COR-L47 (cell line): ENCODE results near the gene KCNJ5.

Source experiments
- DNase-seq: peaks from one replicate; lab custom pipeline; 2025; lab: John Stamatoyannopoulos, UW

Gene KCNJ5

DNA sequence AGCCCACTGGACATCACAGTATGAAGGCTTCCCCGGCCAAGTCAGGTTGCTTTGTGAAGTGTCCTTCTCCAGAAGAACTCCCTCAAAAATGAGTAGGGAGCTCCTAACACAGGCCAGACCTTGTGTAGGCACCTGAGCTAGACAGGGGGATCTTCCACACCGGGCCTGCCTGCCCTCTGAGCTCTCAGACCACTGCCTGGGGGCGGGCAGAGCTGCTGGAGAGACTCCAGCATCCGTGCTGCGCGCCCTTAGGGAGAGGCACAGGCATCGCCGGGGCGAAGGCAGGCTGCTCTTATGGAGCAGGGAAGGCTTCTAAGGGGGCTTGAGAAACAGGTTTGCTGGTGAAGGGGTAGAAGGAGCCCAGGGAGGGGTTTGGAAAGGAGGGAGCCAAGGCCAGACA, 4.4 kb downstream of the KCNJ5 start:
- no peak for DNase-seq

DNA sequence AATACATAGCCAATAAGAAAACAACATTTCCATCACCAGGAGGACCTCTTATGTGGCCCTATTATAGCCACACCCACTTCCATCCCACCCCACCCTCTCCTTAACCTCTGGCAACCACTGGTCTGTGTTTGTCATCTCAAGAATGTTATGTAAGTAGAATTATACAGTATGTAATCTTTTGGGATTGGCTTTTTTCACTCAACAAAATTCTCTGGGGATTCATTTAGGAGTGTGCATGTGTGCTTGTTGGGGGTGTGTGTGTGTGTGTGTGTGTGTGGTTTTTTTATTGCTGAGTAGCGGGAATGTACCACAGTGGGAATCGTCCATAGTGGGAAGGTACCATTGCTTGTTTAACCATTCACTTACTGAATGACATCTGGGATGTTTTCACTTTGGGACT, 5.2 kb downstream of the KCNJ5 start:
- no peak for DNase-seq

DNA sequence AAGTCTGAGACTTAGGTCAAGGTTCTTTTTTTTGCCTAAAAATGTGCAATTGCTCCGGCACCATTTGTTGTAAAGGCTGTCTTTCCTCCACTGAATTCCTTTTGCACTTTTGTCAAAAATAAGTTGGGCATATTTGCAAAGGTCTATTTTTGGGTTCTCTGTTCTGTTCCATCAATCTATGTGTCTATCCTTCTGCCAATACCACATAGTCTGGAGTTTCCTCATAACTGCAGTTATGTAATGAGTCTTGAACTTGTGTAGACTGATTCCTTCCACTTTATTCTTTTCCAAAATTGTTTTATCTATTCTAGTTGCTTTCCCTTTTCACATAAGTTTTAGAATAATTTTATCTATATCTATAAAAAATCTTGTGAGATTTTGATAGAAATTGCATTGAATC, 6.7 kb downstream of the KCNJ5 start:
- DNase-seq = no peak

DNA sequence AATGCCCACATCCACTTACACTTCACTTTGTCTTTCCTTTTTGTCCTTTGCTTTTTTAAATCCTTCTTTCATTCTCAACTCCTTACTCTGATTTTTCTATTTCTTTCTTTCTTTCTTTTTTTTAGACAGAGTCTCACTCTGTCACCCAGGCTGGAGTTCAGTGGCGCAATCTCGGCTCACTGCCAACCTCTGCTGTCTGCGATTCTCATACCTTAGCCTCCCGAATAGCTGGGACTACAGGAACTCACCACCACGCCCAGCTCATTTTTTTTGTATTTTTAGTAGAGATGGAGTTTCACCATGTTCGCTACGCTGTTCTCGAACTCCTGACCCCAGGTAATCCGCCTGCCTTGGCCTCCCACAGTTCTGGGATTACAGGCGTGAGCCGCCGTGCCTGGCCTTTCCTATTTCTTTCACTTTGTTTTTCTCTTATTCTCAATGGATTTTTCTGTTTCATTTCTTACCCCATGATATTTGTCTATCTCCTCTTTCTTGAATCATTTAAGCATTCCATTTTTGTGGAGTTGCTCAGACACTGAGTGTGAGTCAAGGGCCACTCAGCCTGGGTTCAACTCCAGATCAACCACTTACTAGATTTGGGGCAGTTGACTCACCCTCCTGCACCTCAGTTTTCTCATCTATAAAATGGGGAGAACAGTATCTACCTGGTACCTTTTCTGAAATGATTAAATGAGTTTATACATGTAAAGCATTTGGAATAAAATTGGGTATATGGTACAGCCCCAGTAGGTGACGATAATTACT, 7.6 kb downstream of the KCNJ5 start:
- no peak for DNase-seq

DNA sequence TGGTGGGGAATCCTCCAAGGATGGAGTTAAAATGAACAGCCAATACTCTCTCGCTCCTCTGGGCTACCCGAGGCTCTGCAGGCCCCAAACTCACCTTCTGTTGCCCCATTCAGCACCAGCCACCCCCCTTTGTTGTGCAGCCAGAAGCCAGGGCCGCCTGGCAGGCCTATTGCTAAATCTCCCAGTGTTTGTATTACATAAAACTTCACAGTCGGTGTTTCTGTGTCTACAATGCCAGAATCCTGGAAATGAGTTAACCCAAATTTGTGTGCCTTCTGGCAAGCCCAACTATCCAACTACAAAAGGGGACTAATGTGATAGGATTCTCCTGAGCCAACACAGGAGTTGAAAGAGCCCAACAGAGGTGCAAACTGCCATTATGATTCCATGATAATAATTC, 9.3 kb downstream of the KCNJ5 start:
- no peak for DNase-seq

DNA sequence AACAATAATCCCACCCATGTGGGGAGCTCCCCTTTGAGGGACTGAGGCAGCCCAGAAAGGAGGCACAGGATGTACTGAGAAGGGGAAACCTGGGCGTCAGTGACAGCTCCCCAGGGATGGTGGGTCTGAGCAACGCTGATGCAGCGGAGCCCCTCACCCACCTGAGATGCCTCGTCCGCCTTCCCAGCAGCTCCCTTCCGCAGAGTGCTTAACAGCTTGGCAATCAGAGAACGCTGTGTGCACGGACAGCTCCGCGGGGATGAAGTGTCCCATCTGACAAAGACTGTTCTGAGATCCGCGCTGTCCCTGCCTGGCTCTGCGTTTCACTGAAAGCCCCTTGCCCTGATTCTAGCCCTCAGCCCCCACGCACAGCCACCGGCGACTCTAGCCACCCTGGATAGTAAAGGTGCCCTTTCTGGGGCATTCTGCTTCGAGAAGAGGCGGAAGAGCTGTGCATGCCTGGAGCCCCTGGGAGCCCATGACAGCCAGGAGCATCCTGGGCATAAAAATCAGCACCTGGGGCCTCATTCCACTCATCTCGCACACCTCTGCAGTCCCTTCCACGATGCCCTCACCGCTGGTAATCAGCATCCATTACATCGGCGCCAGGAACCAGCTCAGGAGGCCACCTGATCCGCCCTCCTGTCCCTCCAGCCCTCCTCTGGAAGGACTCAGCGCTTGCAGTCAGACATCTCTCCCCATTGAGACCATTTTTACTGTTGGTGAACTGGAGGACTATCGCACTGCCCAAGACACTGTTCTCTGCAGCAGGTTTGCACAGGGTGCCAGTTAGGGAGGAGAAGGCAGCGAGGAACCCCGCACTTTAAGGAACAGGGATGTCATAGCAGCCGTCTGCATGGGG, 10.7 kb downstream of the KCNJ5 start:
- DNase-seq = no peak

DNA sequence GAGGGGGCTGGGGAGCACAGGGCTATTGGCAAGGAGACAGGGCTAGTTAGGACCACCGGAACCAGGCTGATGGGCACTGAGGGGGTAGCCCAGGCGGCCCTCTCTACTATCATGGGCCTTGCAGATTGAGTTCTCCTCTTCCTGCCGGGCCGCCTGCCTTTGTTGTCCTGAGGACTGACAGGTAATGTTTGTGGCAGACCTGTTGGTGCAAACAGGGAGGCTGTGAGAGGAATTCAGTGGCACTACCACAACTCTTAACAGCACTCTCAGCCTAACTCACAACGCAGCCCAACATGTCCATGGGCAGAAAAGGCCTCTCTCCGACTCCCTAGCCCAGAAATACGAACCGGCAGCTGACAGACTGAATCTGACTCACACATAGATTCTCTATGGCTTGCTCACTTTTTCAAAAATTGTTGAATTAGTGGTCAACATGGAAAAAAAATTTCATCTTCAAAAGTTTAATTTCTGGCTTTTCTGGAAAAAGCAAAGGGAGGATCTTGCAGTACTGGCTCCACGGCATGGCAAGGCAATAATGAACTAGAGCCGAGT, 11.4 kb downstream of the KCNJ5 start:
- no peak for DNase-seq

DNA sequence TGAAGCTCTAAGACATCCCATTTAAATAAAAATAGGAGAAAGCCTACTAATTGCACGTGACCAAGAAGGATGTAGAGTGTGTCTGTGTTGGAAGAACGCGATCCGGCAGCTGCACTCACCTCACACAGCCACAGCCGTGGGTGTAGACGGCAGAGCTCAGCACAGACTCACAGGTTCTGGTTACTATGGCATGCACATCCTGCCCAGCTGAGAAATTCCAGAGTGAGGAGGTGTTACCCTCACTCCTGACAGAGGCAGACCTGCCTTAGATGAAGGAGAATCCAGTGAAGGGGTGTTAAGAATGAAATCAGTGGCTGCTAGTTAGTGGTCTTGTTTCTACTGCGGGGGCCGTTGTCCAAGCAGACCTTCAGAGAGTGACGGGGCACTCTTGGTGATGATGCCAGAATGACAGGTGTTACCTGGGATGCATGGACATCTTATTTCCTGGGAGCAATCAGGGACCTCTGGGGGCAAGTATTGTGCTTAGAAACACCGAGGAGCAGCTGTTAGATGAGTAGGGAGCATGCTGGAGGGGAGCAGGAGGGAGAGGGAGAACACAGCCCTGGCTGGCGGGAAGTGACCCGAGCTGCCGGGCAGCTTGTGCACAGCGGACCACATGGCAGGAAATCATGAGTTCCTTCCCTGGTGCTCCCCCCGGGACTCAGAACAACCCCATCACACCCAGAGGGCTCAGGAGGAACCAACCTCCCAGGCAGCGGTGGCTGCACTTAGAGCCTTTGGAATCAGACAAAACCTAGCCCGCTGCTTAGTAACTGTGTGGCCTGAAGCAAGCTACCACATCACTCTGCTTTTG, 12.3 kb downstream of the KCNJ5 start:
- no peak for DNase-seq

DNA sequence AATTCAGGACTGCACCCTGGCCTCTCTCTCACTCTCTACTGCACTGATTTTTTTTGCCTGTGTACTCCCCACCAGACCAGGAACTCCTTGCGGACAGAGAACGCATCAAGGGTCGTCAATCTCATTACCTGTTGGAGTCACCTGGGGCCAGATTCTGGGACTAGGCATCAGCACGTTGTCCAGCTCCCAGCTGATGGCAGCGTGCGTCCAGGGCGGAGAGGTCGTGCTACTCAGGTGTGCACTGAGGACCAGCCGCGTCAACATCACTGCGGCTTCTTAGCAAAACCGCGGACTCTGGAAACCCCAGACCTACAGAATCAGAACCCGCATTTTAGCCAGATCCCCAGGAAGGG, 13.1 kb downstream of the KCNJ5 start:
- no peak for DNase-seq

DNA sequence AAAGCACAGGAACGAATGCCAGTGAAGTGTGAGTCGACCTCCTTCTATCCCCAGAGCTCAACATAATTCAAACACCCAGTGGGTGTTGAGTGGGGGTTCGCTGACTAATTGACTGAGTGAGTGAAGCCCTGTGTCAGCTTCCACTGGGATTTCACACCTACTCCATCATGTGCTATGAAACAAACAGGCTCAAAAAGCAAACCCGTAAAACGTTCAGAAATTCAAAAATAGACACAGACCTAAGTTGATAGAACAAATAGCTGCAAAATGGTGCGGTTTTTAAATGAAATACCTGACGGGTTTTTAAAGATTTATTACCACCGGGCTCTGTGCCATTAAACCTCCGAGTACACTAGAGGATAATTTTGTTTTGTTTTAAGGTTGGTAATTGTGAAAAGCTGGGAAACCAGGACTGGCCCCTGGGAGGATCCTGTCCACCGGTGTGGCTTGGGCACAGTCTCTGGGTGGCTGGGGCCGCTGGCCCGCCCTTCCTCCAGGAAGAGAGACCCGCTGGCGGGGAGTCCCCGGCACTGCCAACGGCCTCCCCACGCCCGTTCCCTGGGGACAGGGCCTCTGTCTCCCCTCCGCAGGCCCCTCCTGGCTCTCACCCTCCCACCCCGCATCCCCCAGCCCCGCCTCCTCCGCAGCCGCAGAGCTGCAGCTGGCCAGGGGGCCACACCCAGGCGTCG, 13.6 kb downstream of the KCNJ5 start:
- DNase-seq = peak; percentile 83

DNA sequence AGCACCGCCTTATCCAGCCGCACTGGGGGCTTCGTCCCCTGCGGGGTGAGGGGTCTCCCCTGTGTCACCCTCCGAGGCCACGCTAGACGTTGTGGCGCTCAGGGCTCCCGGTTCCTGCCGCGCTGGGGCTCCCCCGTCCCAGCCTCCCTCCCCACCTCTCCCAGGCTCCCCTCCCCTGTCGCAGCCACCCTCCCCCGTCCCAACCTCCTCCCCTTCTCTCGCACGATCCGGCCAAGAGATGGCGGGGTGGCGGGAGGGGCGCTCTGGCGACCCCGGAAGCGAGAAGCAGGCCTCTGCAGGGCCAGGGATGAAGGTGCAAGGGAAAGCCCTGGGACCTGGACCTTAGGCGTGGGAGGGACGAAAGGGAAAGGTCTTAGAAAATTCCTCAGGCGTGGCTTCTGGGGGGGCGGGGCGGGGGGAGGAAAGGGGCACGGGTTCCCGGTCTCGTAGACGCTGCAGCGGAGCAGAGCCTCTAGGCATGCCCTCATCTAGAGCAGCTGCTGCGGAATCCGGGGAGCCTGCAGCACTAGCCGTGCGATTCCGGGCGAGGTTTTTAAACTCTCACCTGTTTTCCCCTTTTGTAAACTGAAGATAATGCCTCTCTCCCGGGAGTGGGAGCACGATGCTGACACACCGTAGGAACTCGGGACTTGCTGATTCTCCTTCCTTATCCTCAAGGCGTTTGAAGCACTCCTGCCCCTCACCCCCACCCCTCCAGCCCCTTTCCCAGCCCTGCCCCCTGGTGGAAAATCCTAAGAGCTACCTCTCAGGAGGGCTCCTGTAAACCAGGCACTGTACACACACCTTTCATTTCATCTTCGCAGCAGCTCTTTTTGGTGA, 14.4 kb downstream of the KCNJ5 start:
- peak; percentile 59 for DNase-seq

DNA sequence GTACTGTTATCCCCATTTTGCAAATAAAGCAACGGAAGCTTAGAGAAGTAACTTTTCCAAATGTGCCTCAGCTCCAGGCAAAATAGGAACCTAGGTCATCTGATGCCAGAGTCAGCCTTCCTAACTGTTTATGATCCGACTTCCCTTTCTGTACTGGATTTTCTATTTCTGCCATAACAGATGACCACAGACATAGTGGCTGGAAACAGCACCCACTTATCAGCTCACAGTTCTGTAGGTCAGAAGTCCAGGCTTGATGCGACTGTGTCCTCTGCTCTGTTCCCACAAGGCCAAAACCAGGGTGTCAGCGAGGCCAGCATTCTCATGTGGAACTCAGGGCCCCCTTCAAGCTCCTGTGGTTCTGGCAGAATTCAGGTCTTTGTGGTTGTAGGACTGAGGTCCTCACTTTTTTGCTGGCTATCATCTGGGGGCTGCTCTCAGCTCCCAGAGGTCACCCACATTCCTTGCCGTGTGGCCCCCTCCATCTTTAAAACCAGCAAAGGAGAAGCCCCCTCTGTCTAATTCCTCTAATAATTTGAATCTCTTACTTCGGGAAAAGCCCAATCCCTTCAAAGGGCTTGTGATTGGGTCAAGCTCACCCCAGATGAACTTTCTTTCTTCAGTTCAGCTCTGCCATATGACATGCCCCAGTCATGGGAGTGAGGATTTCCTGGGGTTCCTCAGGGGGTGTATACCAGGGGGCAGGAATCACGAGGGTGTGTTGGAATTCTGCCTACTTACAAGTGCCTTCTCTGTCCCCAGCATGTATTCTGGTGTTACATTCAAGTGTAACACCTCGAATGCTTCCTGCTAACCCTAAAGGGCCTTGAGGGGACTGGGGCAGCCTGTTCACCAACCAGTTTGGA, 15.3 kb downstream of the KCNJ5 start:
- DNase-seq = no peak

DNA sequence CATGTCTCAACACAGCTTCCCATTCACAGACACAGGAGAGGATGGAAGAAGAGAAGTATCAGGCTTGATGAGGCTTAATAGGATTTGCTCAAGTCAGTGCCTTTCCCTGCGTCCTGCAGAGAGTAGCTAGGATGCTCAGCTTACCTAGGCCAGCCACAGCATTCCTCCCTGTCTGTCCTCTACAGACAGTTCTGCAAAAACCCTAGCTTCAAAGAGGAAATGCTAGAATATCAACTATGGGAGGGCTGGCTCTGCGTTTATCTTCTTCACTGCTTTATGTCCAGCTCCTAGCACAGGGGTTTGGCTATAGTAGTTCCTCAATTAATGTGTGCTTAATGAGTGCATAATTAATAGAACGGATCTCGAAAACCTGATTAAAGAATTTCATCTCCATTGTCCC, 16.4 kb downstream of the KCNJ5 start:
- DNase-seq = no peak

DNA sequence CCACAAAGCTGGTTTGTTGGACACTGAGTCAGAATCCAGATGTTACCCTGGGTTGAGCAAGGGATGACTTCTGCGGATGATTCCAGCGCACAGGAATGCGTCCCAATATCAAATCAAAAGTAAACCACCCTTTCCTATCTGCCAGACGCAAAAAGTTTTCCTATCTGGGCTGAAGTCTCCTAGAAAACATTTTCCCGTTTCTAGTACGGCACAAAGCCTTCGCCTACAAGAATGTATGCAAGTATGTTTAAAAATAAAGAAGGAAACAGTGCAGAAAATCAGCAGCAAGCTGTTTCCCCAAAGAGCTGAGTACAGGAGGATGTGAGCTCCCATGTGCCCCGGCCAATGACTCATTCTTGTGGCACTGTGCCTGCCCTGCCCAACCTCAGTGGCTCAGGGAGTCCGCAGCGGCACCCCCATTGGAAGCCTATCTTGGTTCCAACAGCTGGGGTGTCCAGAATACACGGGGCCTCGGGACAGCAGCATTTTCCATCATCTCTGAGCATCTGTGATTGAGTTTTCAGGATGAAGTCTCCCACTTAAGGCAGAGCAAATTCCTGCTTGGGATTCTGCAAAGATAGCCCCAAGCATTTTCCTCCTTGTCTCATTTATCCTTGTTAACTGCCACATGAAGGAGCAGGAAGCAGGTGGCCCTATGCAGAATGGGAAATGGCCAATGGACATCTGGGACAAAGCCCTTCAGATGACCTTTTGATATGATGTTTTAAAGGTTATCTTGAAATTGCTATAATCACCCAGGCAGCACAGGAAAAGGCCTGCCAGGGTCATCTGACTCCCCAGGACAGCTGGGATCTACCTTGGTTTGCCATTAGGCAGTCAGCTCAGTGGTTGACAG, 17.5 kb downstream of the KCNJ5 start:
- DNase-seq = no peak

DNA sequence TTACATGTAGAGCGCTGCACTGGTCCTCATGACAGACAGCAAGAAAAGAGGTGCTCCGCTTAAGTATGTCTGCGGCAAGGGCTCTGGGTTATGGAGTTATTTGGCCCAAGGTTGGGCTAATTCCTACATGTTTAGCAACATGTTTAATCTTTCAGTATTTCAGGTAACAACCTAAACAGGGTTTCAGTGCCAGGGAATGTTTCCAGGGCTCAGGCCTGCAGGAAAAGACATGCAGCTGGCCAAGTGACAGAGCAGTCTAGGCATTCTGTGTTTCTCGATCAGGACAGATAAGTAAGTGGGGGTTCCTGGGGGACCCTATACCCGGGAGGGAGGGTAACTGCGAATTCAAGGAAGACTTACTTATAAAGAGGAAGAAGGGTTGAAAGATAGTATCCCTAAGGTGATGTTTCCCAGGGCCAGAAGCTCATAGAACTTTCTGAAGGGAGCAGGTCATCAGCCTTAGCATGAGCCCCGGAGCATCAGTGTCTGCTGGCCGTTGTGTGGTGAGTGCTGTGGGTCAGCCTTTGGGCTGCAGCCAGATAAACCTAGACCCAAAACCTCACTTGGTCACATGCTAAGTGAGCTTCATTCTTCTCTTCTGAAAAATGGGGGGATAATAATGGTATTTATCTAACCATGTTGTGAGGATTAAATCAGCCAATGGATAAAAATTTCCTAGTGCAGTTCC, 18.4 kb downstream of the KCNJ5 start:
- DNase-seq = no peak

DNA sequence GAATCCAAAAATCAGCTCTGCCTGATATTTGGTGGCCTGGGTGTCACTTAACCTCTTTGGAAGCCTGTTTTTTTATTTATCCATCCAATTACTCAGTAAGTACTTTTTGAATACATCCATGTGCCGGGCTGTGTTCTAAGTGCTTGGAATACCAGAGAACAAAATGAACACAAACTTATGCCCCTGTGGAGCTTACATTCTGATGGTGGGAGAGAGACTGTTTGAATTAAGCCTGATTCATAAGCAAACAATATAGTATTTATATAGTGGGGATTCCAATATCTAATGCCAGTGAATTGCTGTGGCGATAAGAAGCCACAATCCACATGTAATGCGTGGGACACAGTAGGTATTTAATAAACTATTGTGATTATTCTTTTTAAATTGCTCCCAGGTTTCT, 19.4 kb downstream of the KCNJ5 start:
- DNase-seq = no peak

DNA sequence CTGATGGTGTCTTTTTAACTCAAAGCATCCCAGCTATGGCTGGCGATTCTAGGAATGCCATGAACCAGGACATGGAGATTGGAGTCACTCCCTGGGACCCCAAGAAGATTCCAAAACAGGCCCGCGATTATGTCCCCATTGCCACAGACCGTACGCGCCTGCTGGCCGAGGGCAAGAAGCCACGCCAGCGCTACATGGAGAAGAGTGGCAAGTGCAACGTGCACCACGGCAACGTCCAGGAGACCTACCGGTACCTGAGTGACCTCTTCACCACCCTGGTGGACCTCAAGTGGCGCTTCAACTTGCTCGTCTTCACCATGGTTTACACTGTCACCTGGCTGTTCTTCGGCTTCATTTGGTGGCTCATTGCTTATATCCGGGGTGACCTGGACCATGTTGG, 20.1 kb downstream of the KCNJ5 start:
- DNase-seq = no peak

DNA sequence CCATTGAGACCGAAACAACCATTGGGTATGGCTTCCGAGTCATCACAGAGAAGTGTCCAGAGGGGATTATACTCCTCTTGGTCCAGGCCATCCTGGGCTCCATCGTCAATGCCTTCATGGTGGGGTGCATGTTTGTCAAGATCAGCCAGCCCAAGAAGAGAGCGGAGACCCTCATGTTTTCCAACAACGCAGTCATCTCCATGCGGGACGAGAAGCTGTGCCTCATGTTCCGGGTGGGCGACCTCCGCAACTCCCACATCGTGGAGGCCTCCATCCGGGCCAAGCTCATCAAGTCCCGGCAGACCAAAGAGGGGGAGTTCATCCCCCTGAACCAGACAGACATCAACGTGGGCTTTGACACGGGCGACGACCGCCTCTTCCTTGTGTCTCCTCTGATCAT, 20.5 kb downstream of the KCNJ5 start:
- DNase-seq = no peak
